ENCODE data around the gene EEF1AKMT3.

Gene EEF1AKMT3

DNA sequence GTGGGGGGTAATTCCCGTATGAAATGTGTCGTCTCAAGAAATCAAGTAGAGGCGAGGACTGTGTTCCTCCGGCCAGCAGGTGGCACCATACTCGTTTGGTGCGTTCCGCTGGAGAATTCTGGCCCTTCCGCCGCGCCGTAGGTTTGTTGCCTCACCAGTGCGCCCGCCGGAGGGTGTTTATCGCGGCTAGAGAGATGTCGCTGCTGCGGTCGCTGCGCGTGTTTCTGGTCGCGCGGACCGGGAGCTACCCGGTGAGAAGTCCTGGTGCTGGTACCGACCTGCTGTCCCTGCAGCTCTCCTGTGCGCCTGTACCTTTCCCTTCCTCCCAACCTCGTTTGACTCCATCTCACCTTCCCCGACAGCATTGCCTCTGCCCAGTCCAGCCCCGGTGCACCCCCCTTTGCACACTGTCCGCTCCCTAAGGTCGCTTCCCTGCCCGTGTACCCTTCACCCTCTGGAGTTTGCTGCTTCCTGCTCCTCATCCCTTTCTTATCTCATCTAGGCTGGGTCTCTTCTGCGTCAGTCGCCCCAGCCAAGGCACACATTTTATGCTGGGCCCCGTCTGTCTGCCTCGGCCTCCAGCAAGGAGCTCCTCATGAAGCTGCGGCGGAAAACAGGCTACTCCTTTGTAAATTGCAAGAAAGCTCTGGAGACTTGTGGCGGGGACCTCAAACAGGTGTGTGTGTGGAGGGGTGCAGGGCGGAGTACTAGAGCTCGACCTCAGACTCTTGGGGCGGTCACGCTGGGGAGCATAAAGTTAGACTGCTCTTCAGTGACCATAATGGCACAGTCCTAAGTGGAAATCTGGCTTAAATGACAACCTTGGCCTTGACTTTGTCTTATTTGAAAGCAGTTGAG lies 10.4 kb downstream of the EEF1AKMT3 start, which contains the start of gene TSFM:
Gene TSFM (plus strand): TSS at position 180 of the 858 bp plus-strand sequence. CDS start 15 bp downstream, at position 195.
- TF ChIP-seq, protein P1, sequence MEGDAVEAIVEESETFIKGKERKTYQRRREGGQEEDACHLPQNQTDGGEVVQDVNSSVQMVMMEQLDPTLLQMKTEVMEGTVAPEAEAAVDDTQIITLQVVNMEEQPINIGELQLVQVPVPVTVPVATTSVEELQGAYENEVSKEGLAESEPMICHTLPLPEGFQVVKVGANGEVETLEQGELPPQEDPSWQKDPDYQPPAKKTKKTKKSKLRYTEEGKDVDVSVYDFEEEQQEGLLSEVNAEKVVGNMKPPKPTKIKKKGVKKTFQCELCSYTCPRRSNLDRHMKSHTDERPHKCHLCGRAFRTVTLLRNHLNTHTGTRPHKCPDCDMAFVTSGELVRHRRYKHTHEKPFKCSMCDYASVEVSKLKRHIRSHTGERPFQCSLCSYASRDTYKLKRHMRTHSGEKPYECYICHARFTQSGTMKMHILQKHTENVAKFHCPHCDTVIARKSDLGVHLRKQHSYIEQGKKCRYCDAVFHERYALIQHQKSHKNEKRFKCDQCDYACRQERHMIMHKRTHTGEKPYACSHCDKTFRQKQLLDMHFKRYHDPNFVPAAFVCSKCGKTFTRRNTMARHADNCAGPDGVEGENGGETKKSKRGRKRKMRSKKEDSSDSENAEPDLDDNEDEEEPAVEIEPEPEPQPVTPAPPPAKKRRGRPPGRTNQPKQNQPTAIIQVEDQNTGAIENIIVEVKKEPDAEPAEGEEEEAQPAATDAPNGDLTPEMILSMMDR (IDR thresholded peaks at IDR 0.05; ENCODE audit: low read depth, low read length, missing control alignments), result peak; percentile 92
- peak; percentile 82 for DNase-seq (ENCODE audit: extremely low read depth, low read depth)
- H3K4me3 ChIP-seq (replicated peaks; ENCODE audit: low read depth, low read length), result peak within 1 kb of the TSS; percentile 71

DNA sequence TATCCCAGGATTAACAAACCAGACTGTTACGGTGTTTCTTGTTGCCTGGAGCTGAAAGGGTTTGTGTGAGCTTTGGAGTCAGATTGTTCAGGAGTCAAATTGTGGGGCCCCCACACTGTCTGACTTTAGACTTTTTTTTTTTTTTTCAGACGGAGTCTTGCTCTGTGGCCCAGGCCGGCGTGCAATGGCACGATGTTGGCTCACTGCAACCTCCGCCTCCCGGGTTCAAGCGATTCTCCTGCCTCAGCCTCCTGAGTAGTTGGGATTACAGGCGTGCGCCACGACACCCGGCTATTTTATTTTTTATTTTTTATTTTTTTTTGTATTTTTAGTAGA lies 11.0 kb downstream of the EEF1AKMT3 start:
- TF ChIP-seq, protein P1 (IDR thresholded peaks at IDR 0.05; ENCODE audit: low read depth, low read length, missing control alignments), result no peak
- H3K4me3 ChIP-seq (replicated peaks; ENCODE audit: low read depth, low read length), result peak overlapping the region; percentile 71
- no peak for DNase-seq (ENCODE audit: extremely low read depth, low read depth)

DNA sequence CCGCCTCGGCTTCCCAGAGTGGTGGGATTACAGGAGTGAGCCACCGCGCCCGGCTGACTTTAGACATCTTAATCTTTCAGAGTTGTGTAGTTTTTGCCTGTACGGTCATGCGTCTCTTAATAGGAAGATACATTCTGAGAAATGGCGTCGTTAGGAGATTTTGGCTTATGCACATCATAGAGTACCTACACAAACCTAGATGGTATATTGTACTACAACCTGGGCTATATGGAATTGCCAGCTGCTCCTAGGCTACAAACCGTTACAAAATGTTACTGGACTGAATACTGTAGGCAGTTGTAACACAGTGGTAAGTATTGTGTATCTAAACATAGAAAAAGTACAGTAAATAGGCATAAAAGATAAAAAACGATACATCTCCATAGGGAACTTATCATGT lies 11.4 kb downstream of the EEF1AKMT3 start:
- peak overlapping the region; percentile 71 for H3K4me3 ChIP-seq (replicated peaks; ENCODE audit: low read depth, low read length)
- no peak for DNase-seq (ENCODE audit: extremely low read depth, low read depth)
- TF ChIP-seq, protein P1 (IDR thresholded peaks at IDR 0.05; ENCODE audit: low read depth, low read length, missing control alignments), result no peak

DNA sequence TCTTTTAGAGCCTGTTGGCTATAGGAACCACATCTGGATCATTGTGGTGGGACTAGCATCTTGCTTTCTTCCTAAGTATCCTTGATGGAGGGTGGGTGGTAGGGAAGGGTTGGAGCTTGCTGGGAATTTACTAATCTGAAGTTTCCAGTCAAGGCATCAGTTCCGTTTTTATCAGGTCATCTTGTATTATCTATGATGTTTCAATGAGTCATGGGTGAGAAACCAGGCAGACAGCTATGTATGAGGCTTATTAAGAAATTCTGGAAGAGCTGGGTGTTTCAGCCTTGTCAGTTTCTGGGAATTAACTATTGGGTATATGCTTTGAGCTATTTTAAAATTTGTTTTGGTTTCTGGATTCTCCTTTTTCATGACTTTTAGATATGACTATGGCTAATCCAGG lies 21.5 kb downstream of the EEF1AKMT3 start:
- H3K4me3 ChIP-seq (replicated peaks; ENCODE audit: low read depth, low read length), result no peak overlapping the region
- DNase-seq (ENCODE audit: extremely low read depth, low read depth), result no peak
- TF ChIP-seq, protein P1 (IDR thresholded peaks at IDR 0.05; ENCODE audit: low read depth, low read length, missing control alignments), result no peak

DNA sequence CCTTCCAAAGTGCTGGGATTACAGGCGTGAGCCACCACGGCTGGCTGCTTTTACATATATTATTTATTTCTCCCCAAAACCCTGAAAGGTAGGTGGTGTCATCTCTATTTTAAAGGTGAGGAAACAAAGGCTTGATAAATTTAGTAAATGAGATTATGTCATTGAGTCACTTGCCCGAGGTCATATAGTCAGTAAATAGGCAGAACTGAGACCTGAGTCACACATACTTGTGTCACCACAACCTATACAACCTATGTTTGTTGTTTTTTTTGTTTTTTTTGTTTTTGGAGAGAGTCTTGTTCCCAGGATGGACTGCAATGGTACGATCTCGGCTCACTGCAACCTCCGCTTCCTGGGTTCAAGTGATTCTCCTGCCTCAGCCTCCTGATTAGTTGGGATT lies 22.9 kb downstream of the EEF1AKMT3 start:
- no peak overlapping the region for H3K4me3 ChIP-seq (replicated peaks; ENCODE audit: low read depth, low read length)
- TF ChIP-seq, protein P1 (IDR thresholded peaks at IDR 0.05; ENCODE audit: low read depth, low read length, missing control alignments), result no peak
- DNase-seq (ENCODE audit: extremely low read depth, low read depth), result no peak

DNA sequence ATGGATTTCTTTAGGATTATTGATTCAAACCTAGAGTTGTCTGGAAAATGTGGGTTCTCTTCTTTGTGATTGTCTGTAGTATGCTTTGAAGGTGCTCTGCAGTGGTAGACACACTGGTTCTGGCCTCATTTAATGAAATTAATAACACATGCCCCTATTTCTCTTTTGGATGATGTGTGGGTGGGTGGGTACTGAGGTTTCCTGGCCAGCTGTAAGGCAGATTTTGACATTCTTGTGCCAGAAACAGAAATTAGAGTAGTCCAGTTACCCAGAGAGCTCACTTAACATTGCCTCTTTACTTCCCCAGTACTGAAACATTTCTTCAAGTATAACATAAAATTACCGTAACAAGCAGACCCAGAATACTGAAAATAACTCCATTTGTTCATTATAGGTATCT lies 24.6 kb downstream of the EEF1AKMT3 start:
- TF ChIP-seq, protein P1 (IDR thresholded peaks at IDR 0.05; ENCODE audit: low read depth, low read length, missing control alignments), result no peak
- DNase-seq (ENCODE audit: extremely low read depth, low read depth), result no peak
- H3K4me3 ChIP-seq (replicated peaks; ENCODE audit: low read depth, low read length), result no peak overlapping the region

All from HFF-Myc (cell line).